ENCODE data around the gene THTPA. TPM values are rescaled to one million over a fixed set of nuclear protein-coding genes. Genes with fewer than 3 reads are reported as not detected.

Gene THTPA
- total RNA-seq, 1 experiment from 2014 or later = 18.3 TPM

DNA sequence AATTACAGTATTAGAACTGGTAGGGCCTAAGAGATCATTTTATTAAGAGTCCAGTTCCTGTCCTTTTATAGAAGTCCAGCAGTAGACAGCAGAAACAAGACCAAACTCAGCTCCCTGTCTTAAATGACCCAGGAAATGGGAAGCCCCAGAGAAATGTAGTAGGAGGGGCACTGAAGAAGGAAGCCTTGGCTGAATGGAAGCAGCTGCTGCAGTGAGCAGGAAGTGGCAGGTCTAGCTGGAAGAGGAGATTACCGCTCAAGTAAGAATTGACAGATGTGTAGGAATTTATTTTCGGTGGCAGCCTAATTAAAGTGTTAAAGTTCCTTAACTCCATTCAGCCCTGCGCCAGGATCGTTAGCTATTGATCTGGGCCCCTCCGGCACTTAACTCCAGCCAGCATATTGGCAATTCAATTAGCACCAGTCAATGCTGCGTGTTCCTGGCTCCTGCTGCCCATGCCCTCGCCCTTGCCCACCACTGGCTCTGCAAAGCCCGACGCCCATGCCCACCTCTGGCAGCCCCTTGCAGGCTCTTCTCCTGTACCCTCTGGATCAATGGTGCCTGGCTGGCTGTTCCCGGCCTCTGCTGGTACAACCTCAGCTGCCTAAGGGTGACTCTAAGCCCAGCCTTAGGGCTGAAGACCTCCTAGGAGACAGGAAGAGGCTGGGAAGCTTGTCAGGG is 25.6 kb upstream of the THTPA start:
- CTCF ChIA-PET = no interaction called here
- no peak overlapping the region for H3K4me3 Mint-ChIP-seq (ENCODE audit: low read depth, unreplicated experiment)
- no peak overlapping the region for H3K27ac Mint-ChIP-seq (ENCODE audit: unreplicated experiment)
- intact Hi-C loops (cut with micrococcal nuclease; ENCODE audit: unreplicated experiment) = no loop called here
- H3K4me1 Mint-ChIP-seq (ENCODE audit: low read depth, unreplicated experiment) = no peaks in the 10 kb centered on the region
- no peak for TF ChIP-seq CTCF (IDR thresholded peaks at IDR 0.05; ENCODE audit: unreplicated experiment)
- no peaks in the 10 kb centered on the region for H3K27me3 Mint-ChIP-seq (ENCODE audit: unreplicated experiment)
- no peaks in the 10 kb centered on the region for H3K9me3 Mint-ChIP-seq (ENCODE audit: low read depth, unreplicated experiment)
- BruUV-seq (replicated peaks) = no TSS peak
- DNase-seq = no peak
- no peaks in the 10 kb centered on the region for H3K36me3 Mint-ChIP-seq (ENCODE audit: insufficient read depth, unreplicated experiment)

GRCh38 chr14:23531391-23531790 is 24.7 kb upstream of the THTPA start:
- no peaks in the 10 kb centered on the region for H3K27me3 Mint-ChIP-seq (ENCODE audit: unreplicated experiment)
- no TSS peak for BruUV-seq (replicated peaks)
- intact Hi-C loops (cut with micrococcal nuclease; ENCODE audit: unreplicated experiment) = no loop called here
- no peaks in the 10 kb centered on the region for H3K9me3 Mint-ChIP-seq (ENCODE audit: low read depth, unreplicated experiment)
- no peaks in the 10 kb centered on the region for H3K4me1 Mint-ChIP-seq (ENCODE audit: low read depth, unreplicated experiment)
- no peak for DNase-seq
- CTCF ChIA-PET = no interaction called here
- no peak for TF ChIP-seq CTCF (IDR thresholded peaks at IDR 0.05; ENCODE audit: unreplicated experiment)
- no peaks in the 10 kb centered on the region for H3K36me3 Mint-ChIP-seq (ENCODE audit: insufficient read depth, unreplicated experiment)
- no peak overlapping the region for H3K27ac Mint-ChIP-seq (ENCODE audit: unreplicated experiment)
- no peak overlapping the region for H3K4me3 Mint-ChIP-seq (ENCODE audit: low read depth, unreplicated experiment)

DNA sequence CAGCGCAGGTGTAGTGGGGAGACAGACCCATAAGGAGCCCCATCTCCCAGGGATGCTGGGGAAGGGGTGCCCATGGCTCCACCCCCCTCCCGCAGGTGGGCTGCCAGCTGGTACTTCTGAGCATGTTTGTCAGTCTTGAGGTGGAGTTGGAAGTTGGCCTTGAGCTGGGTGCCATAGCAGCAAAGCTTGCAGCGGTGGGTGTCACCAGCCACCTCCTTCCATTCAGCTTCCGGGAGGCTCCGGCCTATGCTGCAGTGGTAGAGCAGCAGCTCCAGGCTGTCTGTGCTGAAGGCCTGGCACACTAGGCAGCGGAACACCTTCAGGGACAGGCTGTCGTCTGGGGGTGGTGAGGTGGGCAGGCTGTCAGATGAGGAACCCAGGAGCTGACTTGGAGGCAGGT is 23.4 kb upstream of the THTPA start:
- Mint-ChIP-seq H3K27ac (ENCODE audit: unreplicated experiment) (no peak overlapping the region), H3K4me3 (ENCODE audit: low read depth, unreplicated experiment) (no peak overlapping the region), H3K4me1 (ENCODE audit: low read depth, unreplicated experiment) (no peaks in the 10 kb centered on the region), H3K36me3 (ENCODE audit: insufficient read depth, unreplicated experiment) (no peaks in the 10 kb centered on the region), H3K9me3 (ENCODE audit: low read depth, unreplicated experiment) (no peaks in the 10 kb centered on the region), H3K27me3 (ENCODE audit: unreplicated experiment) (peaks cover 4% of the 10 kb centered on the region)
- no peak for DNase-seq
- intact Hi-C loops (cut with micrococcal nuclease; ENCODE audit: unreplicated experiment) = no loop called here
- CTCF ChIA-PET = interaction anchor here (0.7 kb wide), 1 partner anchor 17 kb away, joined by 14 read pairs; no protein-coding TSS in a partner anchor
- no TSS peak for BruUV-seq (replicated peaks)
- no peak for TF ChIP-seq CTCF (IDR thresholded peaks at IDR 0.05; ENCODE audit: unreplicated experiment)

GRCh38 chr14:23533652-23534435 is 22.2 kb upstream of the THTPA start:
- no peaks in the 10 kb centered on the region for H3K4me1 Mint-ChIP-seq (ENCODE audit: low read depth, unreplicated experiment)
- H3K4me3 Mint-ChIP-seq (ENCODE audit: low read depth, unreplicated experiment) = no peak overlapping the region
- no peaks in the 10 kb centered on the region for H3K36me3 Mint-ChIP-seq (ENCODE audit: insufficient read depth, unreplicated experiment)
- no peak overlapping the region for H3K27ac Mint-ChIP-seq (ENCODE audit: unreplicated experiment)
- H3K9me3 Mint-ChIP-seq (ENCODE audit: low read depth, unreplicated experiment) = no peaks in the 10 kb centered on the region
- no TSS peak for BruUV-seq (replicated peaks)
- H3K27me3 Mint-ChIP-seq (ENCODE audit: unreplicated experiment) = peaks cover 16% of the 10 kb centered on the region
- DNase-seq = no peak
- TF ChIP-seq CTCF (IDR thresholded peaks at IDR 0.05; ENCODE audit: unreplicated experiment) = no peak
- intact Hi-C loops (cut with micrococcal nuclease; ENCODE audit: unreplicated experiment) = no loop called here
- CTCF ChIA-PET = no interaction called here
